Lower lobe of right lung (tissue), 2 donors: Measurements from ENCODE around the gene TFDP1. TPM values are rescaled to one million over a fixed set of nuclear protein-coding genes. Genes with fewer than 3 reads are reported as not detected.

Experiments
- ATAC-seq, 2 donors: fragments of 200-7000 bp; cut with Tn5 transposase; one replicate each; pipeline ENCODE4 v1.9.1; 2020 to 2022; ENCODE audit warnings: mild to moderate bottlenecking in 2 of 2, moderate library complexity in 2 of 2
- DNase-seq: peaks from one replicate; pipeline ENCODE4 v3.0.0-alpha.2; 2020
- H3K27ac ChIP-seq: fragments of 200-600 bp; one replicate; pipeline ENCODE4 v1.8.0; 2022
- H3K27me3 ChIP-seq: fragments of 200-600 bp; one replicate; pipeline ENCODE4 v1.8.0; 2022; ENCODE audit warnings: low read depth
- H3K36me3 ChIP-seq: fragments of 200-600 bp; one replicate; pipeline ENCODE4 v1.8.0; 2022; ENCODE audit warnings: mild to moderate bottlenecking
- H3K4me1 ChIP-seq: fragments of 200-600 bp; one replicate; pipeline ENCODE4 v1.8.0; 2022
- H3K4me3 ChIP-seq: fragments of 200-600 bp; one replicate; pipeline ENCODE4 v1.8.0; 2022; ENCODE audit warnings: mild to moderate bottlenecking
- H3K9me3 ChIP-seq: fragments of 200-600 bp; one replicate; pipeline ENCODE4 v1.8.0; 2022
- intact Hi-C: fragments of 100-400 bp; cut with DNase I; formaldehyde crosslinking; loops from one replicate; pipeline ENCODE4 v1.11.0; 2022
- total RNA-seq: library from RNA; stranded (reverse); fragmentation: NEBNext Ultra II Directional; extraction: Animal tissue kit (Norgen Biotek cat#: 25700); gene quantifications from one replicate; pipeline ENCODE4 v1.2.1, GENCODE V29; 2021
- TF ChIP-seq, protein P1 (sequence below): fragments of 200-600 bp; IDR thresholded peaks from one replicate; pipeline ENCODE4 v1.8.0; 2022; ENCODE audit warnings: antibody characterized with exemption, mild to moderate bottlenecking
- donor health status: DM: no; HTN: yes; CAD: no; lungs with severe emphysema.

Gene TFDP1
- total RNA-seq, 1 donor from 2014 or later: 47.0 TPM

DNA sequence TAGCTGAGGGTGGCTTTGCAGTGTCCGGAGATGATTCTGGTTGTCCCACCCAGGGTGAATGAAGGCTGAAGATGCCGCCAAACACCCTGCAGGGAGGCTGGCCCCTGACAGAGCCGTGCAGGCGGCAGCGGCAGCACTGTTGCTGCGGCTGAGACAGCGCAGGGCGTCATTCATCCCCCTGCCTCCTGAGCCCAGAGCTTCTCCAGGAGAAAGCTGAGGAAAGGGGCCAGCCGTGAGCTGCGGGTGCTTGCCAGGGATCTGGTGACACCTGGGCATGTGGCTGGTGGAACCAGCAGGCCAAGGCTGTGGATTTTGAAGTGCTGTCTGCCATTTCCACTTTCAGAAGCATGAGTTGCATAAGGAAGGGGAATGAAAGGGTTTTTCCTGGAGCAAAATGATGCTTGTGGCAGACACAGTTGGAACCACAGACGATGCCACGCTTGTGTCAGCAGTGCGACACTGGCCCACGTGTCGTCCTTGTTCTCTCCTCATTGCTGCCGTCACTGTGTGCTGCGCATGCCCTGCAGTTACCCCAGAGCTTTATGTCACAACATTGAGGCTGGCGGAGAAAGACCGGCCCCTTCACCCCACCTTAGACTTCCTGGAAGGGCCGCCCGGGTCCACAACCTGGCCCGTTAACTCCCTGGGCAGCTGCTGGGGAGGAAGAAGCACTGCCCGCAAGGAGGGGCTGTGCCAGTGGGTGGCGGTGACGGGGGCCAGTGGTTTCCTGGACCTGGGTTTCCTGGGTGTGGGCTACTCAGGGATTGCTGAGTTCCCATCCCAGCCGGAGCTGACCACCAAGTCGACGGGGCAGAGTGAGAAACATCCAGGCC lies 22.7 kb downstream of the TFDP1 start:
- no peak overlapping the region for H3K27ac ChIP-seq
- peak; percentile 57 to 61 for ATAC-seq
- peak; percentile 72 for DNase-seq
- TF ChIP-seq, protein P1, sequence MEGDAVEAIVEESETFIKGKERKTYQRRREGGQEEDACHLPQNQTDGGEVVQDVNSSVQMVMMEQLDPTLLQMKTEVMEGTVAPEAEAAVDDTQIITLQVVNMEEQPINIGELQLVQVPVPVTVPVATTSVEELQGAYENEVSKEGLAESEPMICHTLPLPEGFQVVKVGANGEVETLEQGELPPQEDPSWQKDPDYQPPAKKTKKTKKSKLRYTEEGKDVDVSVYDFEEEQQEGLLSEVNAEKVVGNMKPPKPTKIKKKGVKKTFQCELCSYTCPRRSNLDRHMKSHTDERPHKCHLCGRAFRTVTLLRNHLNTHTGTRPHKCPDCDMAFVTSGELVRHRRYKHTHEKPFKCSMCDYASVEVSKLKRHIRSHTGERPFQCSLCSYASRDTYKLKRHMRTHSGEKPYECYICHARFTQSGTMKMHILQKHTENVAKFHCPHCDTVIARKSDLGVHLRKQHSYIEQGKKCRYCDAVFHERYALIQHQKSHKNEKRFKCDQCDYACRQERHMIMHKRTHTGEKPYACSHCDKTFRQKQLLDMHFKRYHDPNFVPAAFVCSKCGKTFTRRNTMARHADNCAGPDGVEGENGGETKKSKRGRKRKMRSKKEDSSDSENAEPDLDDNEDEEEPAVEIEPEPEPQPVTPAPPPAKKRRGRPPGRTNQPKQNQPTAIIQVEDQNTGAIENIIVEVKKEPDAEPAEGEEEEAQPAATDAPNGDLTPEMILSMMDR: no peak
- H3K4me3 ChIP-seq: no peak overlapping the region
- H3K36me3 ChIP-seq: peaks cover 15% of the 10 kb centered on the region
- H3K9me3 ChIP-seq: no peaks in the 10 kb centered on the region
- no peaks in the 10 kb centered on the region for H3K27me3 ChIP-seq
- intact Hi-C loops: no loop called here
- H3K4me1 ChIP-seq: no peaks in the 10 kb centered on the region

DNA sequence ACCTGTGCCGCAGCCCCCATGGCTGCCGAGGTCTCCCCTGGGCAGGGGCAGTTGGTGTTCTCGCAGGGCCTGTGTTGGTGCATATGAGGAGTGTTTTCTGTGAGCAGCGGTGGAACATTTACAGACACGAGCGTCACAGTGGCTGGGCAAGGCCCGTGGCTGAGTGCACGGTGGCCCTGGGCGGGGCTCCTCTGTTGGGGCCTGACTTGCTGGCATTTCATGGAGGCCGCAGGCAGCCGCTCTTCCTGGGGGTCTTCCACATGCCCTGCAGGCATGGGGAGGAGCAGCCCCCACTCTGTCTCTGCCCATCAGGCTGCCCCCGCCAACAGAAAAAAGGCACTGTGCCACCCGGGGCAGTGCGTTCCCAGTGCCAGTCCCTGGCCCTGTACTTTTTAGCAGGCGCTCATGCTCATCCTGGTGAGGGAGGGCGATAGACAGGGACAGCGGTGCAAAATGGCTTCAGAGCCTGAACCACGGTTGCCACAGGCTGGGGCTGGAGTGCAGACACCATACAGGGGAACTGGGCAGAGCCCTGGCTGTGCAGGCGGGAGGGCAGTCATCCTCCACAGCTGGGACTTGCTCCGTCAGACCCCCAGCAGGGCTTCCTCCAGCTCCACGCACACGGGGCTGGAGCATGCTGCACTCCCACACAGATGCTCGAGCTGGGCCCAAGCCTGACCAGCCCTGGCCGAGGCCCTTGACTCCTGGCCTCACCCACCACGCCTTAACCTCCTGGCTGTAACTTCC lies 23.5 kb downstream of the TFDP1 start:
- H3K36me3 ChIP-seq: peaks cover 20% of the 10 kb centered on the region
- no peaks in the 10 kb centered on the region for H3K9me3 ChIP-seq
- H3K27ac ChIP-seq: no peak overlapping the region
- H3K4me3 ChIP-seq: no peak overlapping the region
- ATAC-seq (peak; percentile 14 to 23), DNase-seq (no peak)
- no peaks in the 10 kb centered on the region for H3K4me1 ChIP-seq
- no peaks in the 10 kb centered on the region for H3K27me3 ChIP-seq
- TF ChIP-seq, protein P1: no peak
- intact Hi-C loops: no loop called here

DNA sequence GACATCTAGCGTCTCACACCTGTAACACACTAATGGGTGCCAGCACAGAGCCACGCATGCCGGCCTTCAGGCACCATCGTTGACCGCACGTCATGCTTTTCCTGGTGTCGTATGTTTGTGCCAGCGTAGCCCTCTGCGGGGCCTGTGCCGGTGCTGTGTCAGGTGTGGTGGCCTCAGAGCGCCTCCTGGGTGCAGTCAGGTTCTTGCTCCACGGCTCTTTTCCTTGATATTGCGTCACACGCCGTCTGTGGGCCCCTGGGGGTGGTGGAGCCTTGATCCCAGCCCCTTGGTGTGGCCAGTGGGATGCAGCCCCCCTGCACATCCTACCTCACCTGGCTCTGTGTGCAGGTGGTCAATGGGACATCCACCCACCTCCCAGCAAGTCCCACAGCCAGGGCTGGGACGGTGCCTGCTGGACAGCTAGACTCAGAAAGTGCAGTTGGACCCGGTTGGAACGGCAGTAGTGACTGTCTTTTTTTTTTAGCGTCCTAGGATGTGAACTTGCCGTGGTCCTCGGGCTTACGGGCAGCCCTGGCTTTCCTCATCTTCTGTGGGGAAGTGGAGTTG lies 24.5 kb downstream of the TFDP1 start:
- ATAC-seq: no peak
- Histone ChIP-seq H3K9me3 (no peaks in the 10 kb centered on the region), H3K27ac (no peak overlapping the region), H3K4me3 (no peak overlapping the region), H3K27me3 (no peaks in the 10 kb centered on the region), H3K36me3 (peaks cover 20% of the 10 kb centered on the region), H3K4me1 (no peaks in the 10 kb centered on the region)
- TF ChIP-seq, protein P1: no peak
- intact Hi-C loops: no loop called here
- DNase-seq: no peak

DNA sequence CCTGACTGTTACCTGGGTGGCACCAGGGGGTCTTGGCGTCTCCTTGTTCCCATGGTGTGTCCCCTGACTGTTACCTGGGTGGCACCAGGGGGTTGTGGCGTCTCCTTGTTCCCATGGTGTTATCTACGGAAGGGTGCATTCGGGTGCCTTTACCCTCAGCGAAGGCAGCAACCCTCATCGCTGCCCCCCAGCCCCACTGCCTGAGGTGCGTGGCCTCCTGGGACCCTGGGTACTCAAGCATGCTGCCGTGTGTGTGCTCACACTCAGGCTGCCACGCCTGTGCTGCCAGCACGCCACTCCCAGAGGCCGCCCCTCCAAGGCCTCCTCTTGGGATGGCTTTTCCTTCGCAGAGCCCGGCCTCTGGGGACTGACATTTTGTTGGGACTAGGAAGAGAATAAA lies 25.1 kb downstream of the TFDP1 start:
- H3K9me3 ChIP-seq: no peaks in the 10 kb centered on the region
- no peak overlapping the region for H3K27ac ChIP-seq
- H3K4me3 ChIP-seq: no peak overlapping the region
- H3K36me3 ChIP-seq: peaks cover 23% of the 10 kb centered on the region
- no peaks in the 10 kb centered on the region for H3K4me1 ChIP-seq
- intact Hi-C loops: no loop called here
- no peaks in the 10 kb centered on the region for H3K27me3 ChIP-seq
- no peak for DNase-seq
- TF ChIP-seq, protein P1: no peak
- ATAC-seq: no peak

DNA sequence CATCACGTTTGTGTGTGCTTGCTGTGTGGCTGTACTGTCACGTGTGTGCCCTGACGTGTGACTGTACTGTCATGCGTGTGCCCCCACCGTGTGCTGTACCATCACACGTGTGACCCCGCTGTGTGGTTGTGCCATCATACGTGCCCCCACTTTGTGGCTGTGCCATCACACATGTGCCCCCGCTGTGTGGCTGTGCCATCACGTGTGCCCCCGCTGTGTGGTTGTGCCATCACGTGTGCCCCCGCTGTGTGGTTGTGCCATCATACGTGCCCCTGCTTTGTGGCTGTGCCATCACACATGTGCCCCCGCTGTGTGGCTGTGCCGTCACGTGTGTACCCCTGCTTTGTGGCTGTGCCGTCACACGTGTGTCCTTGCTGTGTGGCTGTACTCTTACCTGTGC lies 25.7 kb downstream of the TFDP1 start:
- ATAC-seq (no peak), DNase-seq (no peak)
- TF ChIP-seq, protein P1: no peak
- intact Hi-C loops: no loop called here
- no peak overlapping the region for H3K4me3 ChIP-seq
- no peaks in the 10 kb centered on the region for H3K9me3 ChIP-seq
- peaks cover 28% of the 10 kb centered on the region for H3K36me3 ChIP-seq
- no peaks in the 10 kb centered on the region for H3K4me1 ChIP-seq
- no peak overlapping the region for H3K27ac ChIP-seq
- no peaks in the 10 kb centered on the region for H3K27me3 ChIP-seq
